B cell (primary cell): Measurements from ENCODE around the gene NSF. TPM values are rescaled to one million over a fixed set of nuclear protein-coding genes. Genes with fewer than 3 reads are reported as not detected.

Source experiments
- ATAC-seq: fragments of 200-7000 bp; cut with Tn5 transposase; one replicate; pipeline ENCODE4 v1.10.0; 2021; ENCODE audit warnings: low read depth, mild to moderate bottlenecking, moderate number of reproducible peaks, moderate library complexity
- CTCF ChIA-PET: fragments of 350-600 bp; sonication (Branson Sonifier 250); formaldehyde crosslinking; loops from one replicate; lab custom pipeline; 2021; ENCODE audit warnings: antibody characterized with exemption, inconsistent platforms; lab: Charles Lee
- POLR2A ChIA-PET: fragments of 350-600 bp; sonication (Branson Sonifier 250); formaldehyde crosslinking; loops from one replicate; lab custom pipeline; 2021; ENCODE audit warnings: antibody characterized with exemption; lab: Charles Lee
- DNase-seq: peaks from one replicate; pipeline ENCODE4 v3.0.0; 2013
- H2AFZ ChIP-seq: 2 replicates; pipeline ENCODE4 v1.6.1; 2012; ENCODE audit warnings: mild to moderate bottlenecking, low read depth, low read length; ENCODE audit not compliant: insufficient read depth, poor library complexity, severe bottlenecking
- H3K27ac ChIP-seq, 2 donors: 1 replicate in 1 of 2; 2 replicates in 1 of 2; pipeline ENCODE4 v1.5.1; 2012 to 2013; ENCODE audit warnings: low read length in 2 of 2, mild to moderate bottlenecking in 2 of 2, moderate library complexity in 1 of 2
- H3K27me3 ChIP-seq, 4 experiments: fragments of 200-600 bp in 1 of 4; sonication (generic) in 1 of 4; replicated peaks in 1 of 4; 1 replicate in 2 of 4; 2 replicates in 2 of 4; pipeline versions ENCODE4 v1.6.1 to v1.7.0; 2013 to 2016; ENCODE audit warnings: low read length in 3 of 4, mild to moderate bottlenecking in 2 of 4, mixed read lengths in 1 of 4, moderate library complexity in 1 of 4; ENCODE audit not compliant: insufficient read depth in 4 of 4, control insufficient read depth in 3 of 4; ENCODE audit errors: control extremely low read depth in 1 of 4
- H3K36me3 ChIP-seq, 2 experiments: replicated peaks in 1 of 2; 1 replicate in 1 of 2; 2 replicates in 1 of 2; pipeline versions ENCODE4 v1.6.1 to v1.7.1; 2013; ENCODE audit warnings: low read length in 1 of 2; ENCODE audit not compliant: insufficient read depth in 2 of 2, control insufficient read depth in 1 of 2; ENCODE audit errors: control extremely low read depth in 1 of 2, extremely low read depth in 1 of 2
- H3K4me1 ChIP-seq, 2 donors: fragments of 200-600 bp in 1 of 2; sonication (generic) in 1 of 2; 1 replicate in 1 of 2; 2 replicates in 1 of 2; pipeline versions ENCODE4 v1.5.1 to v1.6.1; 2013 to 2017; ENCODE audit warnings: low read length in 2 of 2; ENCODE audit not compliant: control insufficient read depth in 2 of 2, insufficient read depth in 2 of 2
- H3K4me2 ChIP-seq: replicated peaks from 2 replicates; pipeline ENCODE3; 2012; ENCODE audit warnings: mild to moderate bottlenecking, low read depth, low read length; ENCODE audit not compliant: poor library complexity, severe bottlenecking
- H3K4me3 ChIP-seq, 5 experiments: fragments of 200-600 bp in 1 of 5; sonication (generic) in 1 of 5; 1 replicate in 3 of 5; 2 replicates in 2 of 5; pipeline versions ENCODE4 v1.5.1 to v1.7.0; 2011 to 2016; ENCODE audit warnings: low read length in 4 of 5, mild to moderate bottlenecking in 4 of 5, low read depth in 2 of 5, control low read depth in 1 of 5, moderate library complexity in 1 of 5; ENCODE audit not compliant: insufficient read depth in 1 of 5; ENCODE audit errors: control extremely low read depth in 1 of 5, extremely low read depth in 1 of 5
- H3K79me2 ChIP-seq: fragments of 200-600 bp; sonication (generic); one replicate; pipeline ENCODE4 v1.6.0; 2016; ENCODE audit warnings: low read length; ENCODE audit not compliant: control insufficient read depth, insufficient read depth
- H3K9ac ChIP-seq: fragments of 200-600 bp; sonication (generic); 2 replicates; pipeline ENCODE4 v1.6.1; 2017; ENCODE audit warnings: mild to moderate bottlenecking, low read length, moderate library complexity
- H3K9me3 ChIP-seq, 3 donors: one replicate each; pipeline versions ENCODE4 v1.6.1 to v1.7.1; 2013; ENCODE audit warnings: low read length in 2 of 3; ENCODE audit not compliant: control insufficient read depth in 2 of 3, insufficient read depth in 1 of 3; ENCODE audit errors: control extremely low read depth in 1 of 3
- H4K20me1 ChIP-seq: 2 replicates; pipeline ENCODE4 v1.6.0; 2012; ENCODE audit warnings: mild to moderate bottlenecking, low read length; ENCODE audit not compliant: insufficient read depth, control insufficient read depth, poor library complexity, severe bottlenecking
- H3K27ac Mint-ChIP-seq: one replicate; pipeline ENCODE4 v1.8.0; 2021; ENCODE audit warnings: mixed read lengths
- H3K27me3 Mint-ChIP-seq: one replicate; pipeline ENCODE4 v1.8.0; 2021; ENCODE audit warnings: mixed read lengths
- H3K4me1 Mint-ChIP-seq: one replicate; pipeline ENCODE4 v1.8.0; 2021; ENCODE audit warnings: mixed read lengths
- H3K4me3 Mint-ChIP-seq: one replicate; pipeline ENCODE4 v1.8.0; 2021; ENCODE audit warnings: mixed read lengths
- H3K9me3 Mint-ChIP-seq: one replicate; pipeline ENCODE4 v1.8.0; 2022; ENCODE audit warnings: mixed read lengths; ENCODE audit not compliant: insufficient read depth
- EZH2 ChIP-seq: IDR thresholded peaks from 2 replicates; pipeline ENCODE4 v1.6.1; 2012; ENCODE audit warnings: borderline replicate concordance, low read depth, mild to moderate bottlenecking, moderate library complexity, low read length; ENCODE audit not compliant: insufficient read depth, poor library complexity, severe bottlenecking
- WGBS: methylation state at CpG from one replicate; pipeline ENCODE4 v1.1.5; 2013; ENCODE audit warnings: missing lambda C conversion rate; ENCODE audit not compliant: insufficient coverage; 5-methylcytosine and 5-hydroxymethylcytosine counted together
- intact Hi-C: fragments of 100-400 bp; cut with micrococcal nuclease; formaldehyde crosslinking; loops from one replicate; pipeline ENCODE4 v1.10.0; 2022
- polyA plus RNA-seq: library from polyadenylated mRNA; depleted of rRNA; stranded (reverse); fragments of >200 nt; gene quantifications from 2 replicates; pipeline ENCODE4 v1.2.3, GENCODE V29; 2012
- total RNA-seq, 2 donors: library from RNA; stranded (reverse); fragments of 120-200 nt in 1 of 2; gene quantifications; 1 replicate in 1 of 2; 2 replicates in 1 of 2; pipeline versions ENCODE4 v1.2.3 to v1.2.4, GENCODE V29; 2013 to 2022
- TF ChIP-seq, protein P1 (sequence below): fragments of 200-600 bp; IDR thresholded peaks from one replicate; pipeline ENCODE4 v1.8.0; 2022; ENCODE audit warnings: antibody characterized with exemption, mild to moderate bottlenecking

Gene NSF
- total and polyA plus RNA-seq, 2 donors (not counting 1 experiment from before 2014, with no cell fraction given), result 10.9 to 91.0 TPM

DNA sequence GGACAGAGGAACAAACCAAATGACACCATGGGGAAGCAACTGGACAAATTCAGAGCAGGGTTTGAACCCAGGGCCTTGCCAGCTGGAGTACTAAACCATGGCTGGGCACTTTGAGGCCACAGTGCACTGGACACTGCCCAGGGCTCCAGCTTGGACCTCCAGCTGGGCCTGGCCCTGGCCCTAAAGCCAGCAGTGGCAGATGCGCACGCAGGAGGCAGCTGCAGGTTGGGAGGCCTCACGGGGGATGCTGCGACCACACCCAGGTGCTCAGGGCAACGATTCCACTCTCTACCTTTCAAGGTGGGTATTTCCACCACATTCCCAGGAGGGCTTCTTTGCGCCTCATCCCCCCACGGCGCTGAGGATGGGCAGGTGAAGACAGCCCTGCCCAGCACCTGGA is 199.1 kb downstream of the NSF start:
- peaks cover 0 to 17% (median 4%) of the 10 kb centered on the region in 3 donors for H3K9me3 ChIP-seq
- intact Hi-C loops, result no loop called here
- WGBS, result 79% methylated on average over 8 of the region's 8 CpGs
- no peaks in the 10 kb centered on the region for H3K9me3 Mint-ChIP-seq
- no peak for ATAC-seq
- no peak overlapping the region for H3K4me2 ChIP-seq
- no peak overlapping the region for H3K4me3 ChIP-seq
- ChIA-PET POLR2A (no interaction called here), CTCF (no interaction called here)
- no peaks in the 10 kb centered on the region for H3K4me1 ChIP-seq
- no peaks in the 10 kb centered on the region for H3K79me2 ChIP-seq
- peaks cover 37% of the 10 kb centered on the region for H3K27me3 Mint-ChIP-seq
- no peak for DNase-seq
- no peaks in the 10 kb centered on the region for H3K36me3 ChIP-seq
- H3K4me3 Mint-ChIP-seq, result no peak overlapping the region
- no peaks in the 10 kb centered on the region for H3K4me1 Mint-ChIP-seq
- H3K27ac ChIP-seq, result no peak overlapping the region
- no peak overlapping the region for H3K27ac Mint-ChIP-seq
- H4K20me1 ChIP-seq, result no peaks in the 10 kb centered on the region
- H2AFZ ChIP-seq, result no peak overlapping the region
- peaks cover 0 to 18% (median 0%) of the 10 kb centered on the region in 4 experiments for H3K27me3 ChIP-seq
- H3K9ac ChIP-seq, result no peak overlapping the region
- TF ChIP-seq EZH2, result no peak
- TF ChIP-seq, protein P1, sequence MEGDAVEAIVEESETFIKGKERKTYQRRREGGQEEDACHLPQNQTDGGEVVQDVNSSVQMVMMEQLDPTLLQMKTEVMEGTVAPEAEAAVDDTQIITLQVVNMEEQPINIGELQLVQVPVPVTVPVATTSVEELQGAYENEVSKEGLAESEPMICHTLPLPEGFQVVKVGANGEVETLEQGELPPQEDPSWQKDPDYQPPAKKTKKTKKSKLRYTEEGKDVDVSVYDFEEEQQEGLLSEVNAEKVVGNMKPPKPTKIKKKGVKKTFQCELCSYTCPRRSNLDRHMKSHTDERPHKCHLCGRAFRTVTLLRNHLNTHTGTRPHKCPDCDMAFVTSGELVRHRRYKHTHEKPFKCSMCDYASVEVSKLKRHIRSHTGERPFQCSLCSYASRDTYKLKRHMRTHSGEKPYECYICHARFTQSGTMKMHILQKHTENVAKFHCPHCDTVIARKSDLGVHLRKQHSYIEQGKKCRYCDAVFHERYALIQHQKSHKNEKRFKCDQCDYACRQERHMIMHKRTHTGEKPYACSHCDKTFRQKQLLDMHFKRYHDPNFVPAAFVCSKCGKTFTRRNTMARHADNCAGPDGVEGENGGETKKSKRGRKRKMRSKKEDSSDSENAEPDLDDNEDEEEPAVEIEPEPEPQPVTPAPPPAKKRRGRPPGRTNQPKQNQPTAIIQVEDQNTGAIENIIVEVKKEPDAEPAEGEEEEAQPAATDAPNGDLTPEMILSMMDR, result no peak

DNA sequence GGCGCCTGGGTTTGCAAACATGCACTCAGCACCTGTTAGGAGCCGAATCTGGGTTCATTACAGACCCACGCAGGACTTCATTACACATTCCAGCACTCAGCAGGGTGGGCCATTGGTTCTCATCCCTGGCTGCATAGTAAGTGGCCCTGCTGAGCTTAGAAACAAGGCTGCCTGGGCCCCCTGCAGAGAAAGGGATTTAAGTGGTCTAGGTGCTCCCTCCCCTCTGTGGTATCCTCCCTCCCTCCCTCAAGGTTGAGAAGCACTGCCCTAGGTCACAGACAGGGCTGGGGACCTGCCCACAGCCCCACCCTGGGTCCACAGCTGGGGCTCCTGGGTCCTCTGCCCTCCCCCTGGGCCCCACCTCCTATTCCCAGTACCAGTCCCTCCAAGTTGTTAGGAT is 199.7 kb downstream of the NSF start:
- Histone ChIP-seq H2AFZ (no peak overlapping the region), H3K4me2 (no peak overlapping the region), H3K4me3 (no peak overlapping the region), H3K79me2 (no peaks in the 10 kb centered on the region), H3K9ac (no peak overlapping the region), H3K27ac (no peak overlapping the region), H4K20me1 (no peaks in the 10 kb centered on the region), H3K27me3 (peaks cover 0 to 19% (median 0%) of the 10 kb centered on the region in 4 experiments), H3K9me3 (peaks cover 0 to 17% (median 4%) of the 10 kb centered on the region in 3 donors), H3K4me1 (no peaks in the 10 kb centered on the region), H3K36me3 (no peaks in the 10 kb centered on the region)
- Mint-ChIP-seq H3K4me1 (no peaks in the 10 kb centered on the region), H3K9me3 (no peaks in the 10 kb centered on the region), H3K27ac (no peak overlapping the region), H3K4me3 (no peak overlapping the region), H3K27me3 (peaks cover 37% of the 10 kb centered on the region)
- no peak for DNase-seq
- TF ChIP-seq EZH2, result no peak
- TF ChIP-seq, protein P1, result no peak
- WGBS, result 82% methylated on average over 3 of the region's 3 CpGs
- ATAC-seq, result no peak
- CTCF ChIA-PET, result no interaction called here
- intact Hi-C loops, result no loop called here
- POLR2A ChIA-PET, result no interaction called here
